Activated CD4-positive, alpha-beta T cell treated with anti-CD3 and anti-CD28 coated beads for 24 hours (primary cell): ENCODE results near the gene NPEPL1.
"Not testable (repeated sequence)": the region's sequence is repeated elsewhere in the genome, so short reads cannot be mapped to it uniquely, and the experiment has no call there.

Experiments
- DNase-seq, 2 donors: peaks; one replicate each; pipeline ENCODE4 v3.0.0-alpha.2; 2020; ENCODE audit warnings: low read depth in 2 of 2

The NPEPL1 gene

GRCh38 chr20:58740356-58741308 is 48.0 kb downstream of the NPEPL1 start:
- DNase-seq = no peak

DNA sequence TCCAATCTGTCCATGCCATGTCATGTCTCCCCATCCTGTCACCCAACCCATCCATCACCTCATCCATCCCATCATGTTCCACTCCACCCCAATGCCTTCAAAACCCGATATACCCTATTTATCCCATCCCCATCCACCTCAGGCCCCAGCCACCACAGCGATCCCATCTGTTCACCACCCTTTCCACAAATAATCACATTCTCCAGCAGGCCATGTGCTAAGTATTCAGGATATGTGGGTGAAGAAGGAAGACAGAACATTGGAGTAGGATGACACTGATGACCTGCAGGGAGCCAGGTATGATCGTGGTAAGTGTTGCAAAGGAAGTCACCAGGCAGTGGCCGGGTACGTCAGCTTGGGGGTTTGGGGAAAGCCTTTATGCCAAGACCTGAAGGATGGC is 48.8 kb downstream of the NPEPL1 start:
- DNase-seq = no peak

DNA sequence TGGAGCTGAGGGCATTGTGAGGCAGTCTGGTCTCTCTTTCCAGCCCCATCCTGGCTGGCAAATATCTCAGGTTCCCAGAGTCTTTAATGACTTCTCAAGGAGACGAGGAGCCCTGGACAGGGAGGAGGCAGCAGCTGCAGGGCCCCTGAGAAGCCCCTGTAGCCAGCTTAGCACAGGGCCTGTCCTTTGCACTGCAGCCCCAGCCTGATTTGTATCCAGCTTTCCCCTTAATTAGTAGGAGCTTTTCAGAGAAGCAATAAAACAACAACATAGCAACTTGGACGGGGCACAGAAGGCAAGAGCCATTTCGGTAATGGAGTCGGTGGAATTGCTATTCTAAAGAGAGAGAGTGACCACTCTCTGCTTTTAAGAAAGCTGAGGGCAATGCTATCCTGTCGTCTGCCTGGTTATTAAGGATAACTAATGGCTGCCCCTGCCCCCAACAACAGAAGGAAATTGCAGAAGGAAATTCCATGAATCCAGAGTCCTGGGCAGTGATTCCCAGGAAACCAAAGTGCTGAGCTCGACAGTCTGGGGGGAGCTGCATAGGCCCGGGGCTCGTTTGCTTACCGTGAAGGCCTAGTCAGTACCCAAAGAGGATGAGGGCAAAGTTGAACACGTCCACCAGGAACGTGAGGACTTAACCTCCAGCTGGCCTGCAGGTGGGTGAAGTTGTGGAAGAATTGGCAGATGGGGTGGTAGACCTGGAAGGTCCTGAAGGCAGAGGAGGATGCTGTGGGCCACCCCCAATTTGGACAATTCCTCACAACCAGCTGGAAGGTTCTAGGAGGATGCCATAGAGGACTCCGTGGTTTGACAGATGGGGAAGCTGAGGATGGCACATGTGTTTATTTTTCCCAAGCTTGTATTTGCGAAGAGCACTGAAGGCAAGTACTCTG is 50.3 kb downstream of the NPEPL1 start:
- no peak for DNase-seq

- DNase-seq = no peak
Observed at GRCh38 chr20:58743929-58744534, 51.4 kb downstream of the NPEPL1 start.

GRCh38 chr20:58744836-58745235 is 52.2 kb downstream of the NPEPL1 start:
- DNase-seq = no peak

GRCh38 chr20:58745391-58745790 is 52.8 kb downstream of the NPEPL1 start:
- no peak for DNase-seq

GRCh38 chr20:58746620-58747019 is 54.0 kb downstream of the NPEPL1 start:
- no peak for DNase-seq

DNA sequence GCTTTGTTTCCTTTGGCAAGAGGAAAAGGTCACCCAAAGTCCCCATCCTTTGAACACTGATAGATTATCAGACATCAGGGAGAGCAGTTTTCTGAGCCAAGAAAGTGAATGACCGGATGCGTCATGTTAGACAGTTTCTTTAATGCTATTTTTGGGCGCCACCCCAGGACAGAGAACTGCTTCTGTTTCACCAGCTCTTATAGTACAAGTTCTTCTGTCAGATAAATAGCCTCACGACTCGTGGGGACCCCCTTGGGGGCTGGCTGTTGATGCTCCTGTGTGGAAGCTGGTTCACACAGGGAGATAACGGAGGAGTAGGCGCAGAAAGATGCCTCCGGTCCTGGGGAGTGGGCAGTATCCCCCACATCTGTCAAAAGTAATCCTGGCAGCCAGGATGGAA is 54.6 kb downstream of the NPEPL1 start:
- DNase-seq = no peak

- DNase-seq = no peak
Observed at GRCh38 chr20:58748618-58749017, 56.0 kb downstream of the NPEPL1 start.

DNA sequence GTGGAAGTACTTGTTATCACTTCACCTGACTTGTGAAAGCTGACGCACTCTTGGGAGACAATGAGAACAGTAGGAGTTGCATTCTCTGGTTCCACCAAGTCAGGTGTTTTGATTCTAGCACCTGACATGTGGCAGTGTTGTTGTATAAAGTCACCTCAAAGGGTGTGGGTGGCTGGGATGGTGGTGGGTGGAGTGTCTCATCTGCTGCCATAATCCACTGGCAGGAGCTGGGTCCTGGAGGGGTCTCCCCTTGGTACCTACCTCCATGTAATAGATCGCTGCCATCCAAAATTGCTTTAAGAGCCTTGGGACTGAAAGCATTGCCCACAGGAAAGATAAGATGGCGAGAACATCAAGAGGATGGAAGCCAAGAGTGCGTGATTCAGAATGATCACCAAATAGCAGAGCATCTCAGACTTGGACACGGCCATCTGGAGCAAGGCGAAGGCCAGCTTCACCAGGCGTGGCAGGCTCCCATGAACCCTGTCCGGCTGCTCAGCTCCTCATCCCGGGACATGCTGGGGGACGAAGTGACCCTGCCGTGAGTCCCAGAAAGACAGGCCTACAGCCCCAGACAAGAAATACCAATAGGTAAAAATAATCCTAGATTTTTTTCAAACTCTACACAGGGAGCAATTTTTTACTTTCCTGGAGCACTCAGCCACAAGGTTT is 56.6 kb downstream of the NPEPL1 start:
- DNase-seq = no peak

DNA sequence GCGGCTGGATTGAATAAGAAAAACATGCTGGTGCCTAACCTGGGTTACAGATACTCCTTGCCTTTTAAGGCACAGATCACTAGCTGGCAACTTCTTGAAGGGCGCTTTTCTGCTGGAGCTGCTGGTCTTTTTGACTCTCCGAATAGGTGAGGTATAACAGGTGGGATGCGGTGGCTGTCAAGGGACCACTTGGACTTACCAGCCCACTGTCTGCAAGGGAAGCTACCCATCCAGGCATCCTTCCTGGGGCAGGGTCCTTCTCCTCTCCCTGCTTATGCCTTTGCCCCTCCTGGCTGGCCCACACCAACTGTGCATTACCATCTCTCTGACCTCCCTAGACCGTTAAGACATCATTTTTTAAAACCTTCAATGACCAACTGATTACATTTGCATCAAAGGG is 57.4 kb downstream of the NPEPL1 start:
- DNase-seq = no peak

GRCh38 chr20:58750706-58751105 is 58.1 kb downstream of the NPEPL1 start:
- not testable (repeated sequence) for DNase-seq

DNA sequence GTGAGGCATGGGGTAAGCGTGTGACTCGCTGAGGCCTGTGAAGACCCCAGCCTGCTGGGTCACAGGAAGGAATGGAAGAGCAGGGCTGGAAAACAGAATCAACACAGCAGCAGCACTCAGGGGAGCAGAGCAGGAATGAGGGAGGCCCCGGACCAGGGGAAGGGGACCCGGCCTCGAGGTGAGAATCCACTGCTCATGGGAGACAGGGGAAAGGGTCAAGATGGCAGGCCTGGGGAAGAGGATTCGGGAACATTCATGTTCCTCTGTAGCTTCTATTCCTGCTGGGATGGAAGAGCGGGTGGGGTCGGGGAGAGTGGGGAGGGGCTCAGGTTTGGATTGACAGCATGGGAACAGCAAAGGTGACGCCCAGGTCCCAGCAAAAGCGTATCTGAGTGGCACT is 59.4 kb downstream of the NPEPL1 start:
- no peak for DNase-seq

GRCh38 chr20:58752565-58752964 is 60.0 kb downstream of the NPEPL1 start:
- DNase-seq = no peak

GRCh38 chr20:58753267-58753921 is 60.8 kb downstream of the NPEPL1 start:
- no peak for DNase-seq

- DNase-seq = no peak
Observed at GRCh38 chr20:58753922-58754551, 61.4 kb downstream of the NPEPL1 start.

GRCh38 chr20:58754584-58754983 is 62.0 kb downstream of the NPEPL1 start:
- DNase-seq = no peak

- no peak for DNase-seq
Observed at GRCh38 chr20:58755062-58755697, 62.6 kb downstream of the NPEPL1 start.

DNA sequence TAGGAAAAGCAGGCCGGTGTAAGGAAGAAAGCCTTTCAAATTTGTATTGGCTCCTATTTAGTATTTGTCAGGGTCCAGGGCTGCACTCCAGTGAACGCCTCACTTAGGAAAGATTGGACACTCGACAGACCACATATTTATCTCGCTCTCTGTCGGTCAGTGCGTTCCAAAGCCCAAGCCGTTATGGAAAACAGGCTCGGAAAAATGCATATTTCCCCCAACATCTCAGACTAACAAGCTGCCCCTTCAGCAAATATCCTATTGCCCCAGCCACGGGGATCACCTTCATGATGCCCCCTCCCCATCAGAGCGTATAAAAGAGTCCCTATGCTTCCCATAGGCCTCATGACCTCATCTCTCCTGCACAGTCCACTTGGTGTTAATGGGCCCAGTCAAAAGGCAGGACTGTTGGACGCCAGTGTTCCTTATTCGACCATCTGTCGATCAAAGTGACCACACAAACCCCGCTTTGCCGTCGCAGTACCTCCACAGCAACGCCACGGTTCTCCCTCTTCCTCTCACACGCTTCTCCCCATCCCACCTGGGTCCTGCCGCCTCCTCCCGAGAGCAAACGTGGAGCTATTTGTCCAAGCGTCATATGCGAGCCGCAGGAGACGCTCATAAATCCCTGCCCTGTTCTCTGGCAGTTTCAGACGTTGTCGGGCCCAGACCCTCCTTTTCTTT is 63.3 kb downstream of the NPEPL1 start:
- DNase-seq = no peak

DNA sequence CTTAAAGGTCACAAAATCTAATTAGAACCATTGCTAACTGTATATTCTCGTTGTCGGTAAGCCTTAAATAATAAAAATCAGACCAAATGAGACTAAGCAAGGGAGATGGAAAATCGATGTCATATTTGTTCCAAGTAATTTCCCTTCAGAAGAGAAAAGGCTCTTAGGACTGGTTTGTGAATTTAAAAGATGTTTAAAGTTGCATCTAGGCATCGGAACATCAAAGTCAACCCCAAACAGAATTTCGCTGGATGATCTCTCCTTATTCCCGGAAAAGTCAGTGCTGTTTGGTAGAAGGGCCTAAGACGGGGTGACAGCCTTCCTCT is 63.8 kb downstream of the NPEPL1 start:
- no peak for DNase-seq
